HepG2 (cell line): ENCODE measurements around the gene AFAP1. TPM values are rescaled to one million over a fixed set of nuclear protein-coding genes. Genes with fewer than 3 reads are reported as not detected.

Experiments used
- FOXK1 ChIP-seq: sonication (generic); formaldehyde crosslinking; IDR thresholded peaks from 2 replicates; pipeline ENCODE4 v1.4.0; 2020; ENCODE audit warnings: low read depth, missing genetic modification reagents, borderline replicate concordance
- NFE2L1 ChIP-seq: sonication (generic); formaldehyde crosslinking; IDR thresholded peaks from 2 replicates; pipeline ENCODE4 v1.4.0; 2020; ENCODE audit warnings: missing genetic modification reagents, mild to moderate bottlenecking, borderline replicate concordance
- RAD51 ChIP-seq: fragments of 450-650 bp; IDR thresholded peaks from 2 replicates; pipeline ENCODE4 v1.6.1; 2016; ENCODE audit warnings: borderline replicate concordance
- RORA ChIP-seq: sonication (generic); formaldehyde crosslinking; IDR thresholded peaks from 2 replicates; pipeline ENCODE4 v1.5.0; 2020; ENCODE audit warnings: mild to moderate bottlenecking, missing genetic modification reagents, moderate library complexity
- SETDB1 ChIP-seq: sonication (generic); formaldehyde crosslinking; IDR thresholded peaks from 2 replicates; pipeline ENCODE4 v1.5.1; 2020; ENCODE audit warnings: missing genetic modification reagents, mild to moderate bottlenecking, borderline replicate concordance
- ZMAT3 ChIP-seq: sonication (generic); formaldehyde crosslinking; conservative IDR thresholded peaks from 2 replicates; pipeline ENCODE4 v1.7.0; 2021; ENCODE audit warnings: missing genetic modification reagents
- ZNF138 ChIP-seq: sonication (generic); formaldehyde crosslinking; IDR thresholded peaks from 2 replicates; pipeline ENCODE4 v1.5.0; 2020; ENCODE audit warnings: mild to moderate bottlenecking, low read depth, missing genetic modification reagents
- ZNF432 ChIP-seq: sonication (generic); formaldehyde crosslinking; IDR thresholded peaks from 2 replicates; pipeline ENCODE4 v1.5.0; 2020; ENCODE audit warnings: missing genetic modification reagents, mild to moderate bottlenecking, borderline replicate concordance
- ZNF781 ChIP-seq: sonication (generic); formaldehyde crosslinking; IDR thresholded peaks from 2 replicates; pipeline ENCODE4 v1.5.1; 2020; ENCODE audit warnings: borderline replicate concordance, mild to moderate bottlenecking, missing genetic modification reagents; ENCODE audit errors: not compliant biosample characterization
- polyA plus RNA-seq, 8 experiments: library from polyadenylated mRNA; depleted of rRNA in 3 of 8; stranded (reverse) in 7 of 8; unstranded in 1 of 8; fragments of >200 nt; fragmentation: Illumina TruSeq in 4 of 8; extraction: Trizol in 4 of 8; gene quantifications; 2 replicates each; pipeline versions ENCODE4 v1.2.1 to v1.2.3, GENCODE V29; 2011 to 2016; ENCODE audit warnings: low read depth in 4 of 8, missing spikeins in 1 of 8, mixed read lengths in 1 of 8; ENCODE audit not compliant: insufficient read depth in 1 of 8
- total RNA-seq, 5 experiments: library from RNA; depleted of rRNA; stranded (reverse); fragments of >200 nt; fragmentation: Illumina TruSeq; extraction: Trizol; gene quantifications; 2 replicates each; pipeline ENCODE4 v1.2.3, GENCODE V29; 2016; ENCODE audit warnings: low read depth in 1 of 5
- TF ChIP-seq, protein P1 (sequence below): IDR thresholded peaks from 2 replicates; pipeline ENCODE4 v1.6.1; 2016; ENCODE audit warnings: low read depth, missing genetic modification reagents, missing compliant biosample characterization
- TF ChIP-seq, protein P2 (sequence below): sonication (generic); formaldehyde crosslinking; IDR thresholded peaks from 2 replicates; pipeline ENCODE4 v1.4.0; 2020; ENCODE audit warnings: missing genetic modification reagents
- TF ChIP-seq, protein P3 (sequence below): sonication (generic); formaldehyde crosslinking; IDR thresholded peaks from 2 replicates; pipeline ENCODE4 v1.4.0; 2020; ENCODE audit warnings: missing genetic modification reagents
- TF ChIP-seq, protein P4 (sequence below): sonication (generic); formaldehyde crosslinking; IDR thresholded peaks from 2 replicates; pipeline ENCODE4 v1.4.0; 2020; ENCODE audit warnings: mild to moderate bottlenecking, low read depth, missing genetic modification reagents
- TF ChIP-seq, protein P5 (sequence below): sonication (generic); formaldehyde crosslinking; IDR thresholded peaks from 2 replicates; pipeline ENCODE4 v1.4.0; 2020; ENCODE audit warnings: missing genetic modification reagents

Gene AFAP1
- total and polyA plus RNA-seq, 2 of the 13 experiments (the other 11 are each of a cell fraction or from before 2014, with no cell fraction given): 2.5 TPM

DNA sequence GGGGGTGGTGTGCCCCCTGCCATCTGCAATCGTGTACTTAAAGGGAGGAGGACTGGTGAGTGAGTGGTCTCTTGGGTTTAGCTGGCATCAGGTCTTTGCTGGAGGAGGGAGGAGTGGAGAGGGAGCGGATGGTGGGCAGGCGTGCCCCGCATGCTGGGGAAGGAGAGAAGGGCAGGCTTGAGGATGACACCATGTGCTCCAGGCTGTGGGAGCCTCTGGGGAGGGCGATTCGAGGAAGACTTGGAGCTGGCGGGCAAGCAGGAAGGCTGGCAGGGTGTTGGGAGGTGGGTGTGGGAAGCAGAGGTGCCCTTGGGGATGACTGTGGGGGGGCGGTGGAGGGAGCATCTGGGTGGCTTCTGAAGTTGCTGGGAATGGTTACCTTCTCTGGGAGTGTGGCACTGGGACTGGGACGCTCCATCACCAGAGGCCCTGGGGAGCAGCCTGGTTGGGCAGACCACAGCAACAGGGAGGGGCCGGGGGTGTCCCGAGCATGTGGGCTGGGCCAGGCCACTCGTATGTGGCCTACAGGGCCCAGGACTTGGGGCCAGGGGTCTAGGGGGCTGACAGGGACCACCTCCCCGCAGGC is 30.8 kb upstream of the AFAP1 start (continued):
- TF ChIP-seq, protein P1, sequence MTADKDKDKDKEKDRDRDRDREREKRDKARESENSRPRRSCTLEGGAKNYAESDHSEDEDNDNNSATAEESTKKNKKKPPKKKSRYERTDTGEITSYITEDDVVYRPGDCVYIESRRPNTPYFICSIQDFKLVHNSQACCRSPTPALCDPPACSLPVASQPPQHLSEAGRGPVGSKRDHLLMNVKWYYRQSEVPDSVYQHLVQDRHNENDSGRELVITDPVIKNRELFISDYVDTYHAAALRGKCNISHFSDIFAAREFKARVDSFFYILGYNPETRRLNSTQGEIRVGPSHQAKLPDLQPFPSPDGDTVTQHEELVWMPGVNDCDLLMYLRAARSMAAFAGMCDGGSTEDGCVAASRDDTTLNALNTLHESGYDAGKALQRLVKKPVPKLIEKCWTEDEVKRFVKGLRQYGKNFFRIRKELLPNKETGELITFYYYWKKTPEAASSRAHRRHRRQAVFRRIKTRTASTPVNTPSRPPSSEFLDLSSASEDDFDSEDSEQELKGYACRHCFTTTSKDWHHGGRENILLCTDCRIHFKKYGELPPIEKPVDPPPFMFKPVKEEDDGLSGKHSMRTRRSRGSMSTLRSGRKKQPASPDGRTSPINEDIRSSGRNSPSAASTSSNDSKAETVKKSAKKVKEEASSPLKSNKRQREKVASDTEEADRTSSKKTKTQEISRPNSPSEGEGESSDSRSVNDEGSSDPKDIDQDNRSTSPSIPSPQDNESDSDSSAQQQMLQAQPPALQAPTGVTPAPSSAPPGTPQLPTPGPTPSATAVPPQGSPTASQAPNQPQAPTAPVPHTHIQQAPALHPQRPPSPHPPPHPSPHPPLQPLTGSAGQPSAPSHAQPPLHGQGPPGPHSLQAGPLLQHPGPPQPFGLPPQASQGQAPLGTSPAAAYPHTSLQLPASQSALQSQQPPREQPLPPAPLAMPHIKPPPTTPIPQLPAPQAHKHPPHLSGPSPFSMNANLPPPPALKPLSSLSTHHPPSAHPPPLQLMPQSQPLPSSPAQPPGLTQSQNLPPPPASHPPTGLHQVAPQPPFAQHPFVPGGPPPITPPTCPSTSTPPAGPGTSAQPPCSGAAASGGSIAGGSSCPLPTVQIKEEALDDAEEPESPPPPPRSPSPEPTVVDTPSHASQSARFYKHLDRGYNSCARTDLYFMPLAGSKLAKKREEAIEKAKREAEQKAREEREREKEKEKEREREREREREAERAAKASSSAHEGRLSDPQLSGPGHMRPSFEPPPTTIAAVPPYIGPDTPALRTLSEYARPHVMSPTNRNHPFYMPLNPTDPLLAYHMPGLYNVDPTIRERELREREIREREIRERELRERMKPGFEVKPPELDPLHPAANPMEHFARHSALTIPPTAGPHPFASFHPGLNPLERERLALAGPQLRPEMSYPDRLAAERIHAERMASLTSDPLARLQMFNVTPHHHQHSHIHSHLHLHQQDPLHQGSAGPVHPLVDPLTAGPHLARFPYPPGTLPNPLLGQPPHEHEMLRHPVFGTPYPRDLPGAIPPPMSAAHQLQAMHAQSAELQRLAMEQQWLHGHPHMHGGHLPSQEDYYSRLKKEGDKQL (CRISPR knock-in tag): no peak
- TF ChIP-seq ZNF432 (no peak), ZNF781 (CRISPR knock-in tag) (no peak), SETDB1 (no peak), FOXK1 (CRISPR knock-in tag) (no peak), NFE2L1 (CRISPR knock-in tag) (no peak), RAD51 (no peak), ZNF138 (CRISPR knock-in tag) (no peak), RORA (CRISPR knock-in tag) (no peak), ZMAT3 (CRISPR knock-in tag) (no peak)
- TF ChIP-seq, protein P2, sequence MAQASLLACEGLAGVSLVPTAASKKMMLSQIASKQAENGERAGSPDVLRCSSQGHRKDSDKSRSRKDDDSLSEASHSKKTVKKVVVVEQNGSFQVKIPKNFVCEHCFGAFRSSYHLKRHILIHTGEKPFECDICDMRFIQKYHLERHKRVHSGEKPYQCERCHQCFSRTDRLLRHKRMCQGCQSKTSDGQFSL (CRISPR knock-in tag): peak; percentile 17; the same call in 1 of the 2 replicates
- TF ChIP-seq, protein P3, sequence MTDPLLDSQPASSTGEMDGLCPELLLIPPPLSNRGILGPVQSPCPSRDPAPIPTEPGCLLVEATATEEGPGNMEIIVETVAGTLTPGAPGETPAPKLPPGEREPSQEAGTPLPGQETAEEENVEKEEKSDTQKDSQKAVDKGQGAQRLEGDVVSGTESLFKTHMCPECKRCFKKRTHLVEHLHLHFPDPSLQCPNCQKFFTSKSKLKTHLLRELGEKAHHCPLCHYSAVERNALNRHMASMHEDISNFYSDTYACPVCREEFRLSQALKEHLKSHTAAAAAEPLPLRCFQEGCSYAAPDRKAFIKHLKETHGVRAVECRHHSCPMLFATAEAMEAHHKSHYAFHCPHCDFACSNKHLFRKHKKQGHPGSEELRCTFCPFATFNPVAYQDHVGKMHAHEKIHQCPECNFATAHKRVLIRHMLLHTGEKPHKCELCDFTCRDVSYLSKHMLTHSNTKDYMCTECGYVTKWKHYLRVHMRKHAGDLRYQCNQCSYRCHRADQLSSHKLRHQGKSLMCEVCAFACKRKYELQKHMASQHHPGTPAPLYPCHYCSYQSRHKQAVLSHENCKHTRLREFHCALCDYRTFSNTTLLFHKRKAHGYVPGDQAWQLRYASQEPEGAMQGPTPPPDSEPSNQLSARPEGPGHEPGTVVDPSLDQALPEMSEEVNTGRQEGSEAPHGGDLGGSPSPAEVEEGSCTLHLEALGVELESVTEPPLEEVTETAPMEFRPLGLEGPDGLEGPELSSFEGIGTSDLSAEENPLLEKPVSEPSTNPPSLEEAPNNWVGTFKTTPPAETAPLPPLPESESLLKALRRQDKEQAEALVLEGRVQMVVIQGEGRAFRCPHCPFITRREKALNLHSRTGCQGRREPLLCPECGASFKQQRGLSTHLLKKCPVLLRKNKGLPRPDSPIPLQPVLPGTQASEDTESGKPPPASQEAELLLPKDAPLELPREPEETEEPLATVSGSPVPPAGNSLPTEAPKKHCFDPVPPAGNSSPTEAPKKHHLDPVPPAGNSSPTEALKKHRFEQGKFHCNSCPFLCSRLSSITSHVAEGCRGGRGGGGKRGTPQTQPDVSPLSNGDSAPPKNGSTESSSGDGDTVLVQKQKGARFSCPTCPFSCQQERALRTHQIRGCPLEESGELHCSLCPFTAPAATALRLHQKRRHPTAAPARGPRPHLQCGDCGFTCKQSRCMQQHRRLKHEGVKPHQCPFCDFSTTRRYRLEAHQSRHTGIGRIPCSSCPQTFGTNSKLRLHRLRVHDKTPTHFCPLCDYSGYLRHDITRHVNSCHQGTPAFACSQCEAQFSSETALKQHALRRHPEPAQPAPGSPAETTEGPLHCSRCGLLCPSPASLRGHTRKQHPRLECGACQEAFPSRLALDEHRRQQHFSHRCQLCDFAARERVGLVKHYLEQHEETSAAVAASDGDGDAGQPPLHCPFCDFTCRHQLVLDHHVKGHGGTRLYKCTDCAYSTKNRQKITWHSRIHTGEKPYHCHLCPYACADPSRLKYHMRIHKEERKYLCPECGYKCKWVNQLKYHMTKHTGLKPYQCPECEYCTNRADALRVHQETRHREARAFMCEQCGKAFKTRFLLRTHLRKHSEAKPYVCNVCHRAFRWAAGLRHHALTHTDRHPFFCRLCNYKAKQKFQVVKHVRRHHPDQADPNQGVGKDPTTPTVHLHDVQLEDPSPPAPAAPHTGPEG (CRISPR knock-in tag): no peak
- TF ChIP-seq, protein P4, sequence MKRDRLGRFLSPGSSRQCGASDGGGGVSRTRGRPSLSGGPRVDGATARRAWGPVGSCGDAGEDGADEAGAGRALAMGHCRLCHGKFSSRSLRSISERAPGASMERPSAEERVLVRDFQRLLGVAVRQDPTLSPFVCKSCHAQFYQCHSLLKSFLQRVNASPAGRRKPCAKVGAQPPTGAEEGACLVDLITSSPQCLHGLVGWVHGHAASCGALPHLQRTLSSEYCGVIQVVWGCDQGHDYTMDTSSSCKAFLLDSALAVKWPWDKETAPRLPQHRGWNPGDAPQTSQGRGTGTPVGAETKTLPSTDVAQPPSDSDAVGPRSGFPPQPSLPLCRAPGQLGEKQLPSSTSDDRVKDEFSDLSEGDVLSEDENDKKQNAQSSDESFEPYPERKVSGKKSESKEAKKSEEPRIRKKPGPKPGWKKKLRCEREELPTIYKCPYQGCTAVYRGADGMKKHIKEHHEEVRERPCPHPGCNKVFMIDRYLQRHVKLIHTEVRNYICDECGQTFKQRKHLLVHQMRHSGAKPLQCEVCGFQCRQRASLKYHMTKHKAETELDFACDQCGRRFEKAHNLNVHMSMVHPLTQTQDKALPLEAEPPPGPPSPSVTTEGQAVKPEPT: no peak
- TF ChIP-seq, protein P5, sequence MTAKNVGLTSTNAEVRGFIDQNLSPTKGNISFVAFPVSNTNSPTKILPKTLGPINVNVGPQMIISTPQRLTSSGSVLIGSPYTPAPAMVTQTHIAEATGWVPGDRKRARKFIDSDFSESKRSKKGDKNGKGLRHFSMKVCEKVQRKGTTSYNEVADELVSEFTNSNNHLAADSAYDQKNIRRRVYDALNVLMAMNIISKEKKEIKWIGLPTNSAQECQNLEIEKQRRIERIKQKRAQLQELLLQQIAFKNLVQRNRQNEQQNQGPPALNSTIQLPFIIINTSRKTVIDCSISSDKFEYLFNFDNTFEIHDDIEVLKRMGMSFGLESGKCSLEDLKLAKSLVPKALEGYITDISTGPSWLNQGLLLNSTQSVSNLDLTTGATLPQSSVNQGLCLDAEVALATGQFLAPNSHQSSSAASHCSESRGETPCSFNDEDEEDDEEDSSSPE (CRISPR knock-in tag): 0 out of 2 replicates have a peak, but pooled peaks have one; percentile 16
